HuH-7.5 (cell line): ENCODE data around the gene ABTB1.
"Not testable (repeated sequence)": the region's sequence is repeated elsewhere in the genome, so short reads cannot be mapped to it uniquely, and the experiment has no call there.

Experiments
- DNase-seq: peaks from one replicate; pipeline ENCODE4 v3.0.0; 2011; ENCODE audit warnings: low spot score

The ABTB1 gene

DNA sequence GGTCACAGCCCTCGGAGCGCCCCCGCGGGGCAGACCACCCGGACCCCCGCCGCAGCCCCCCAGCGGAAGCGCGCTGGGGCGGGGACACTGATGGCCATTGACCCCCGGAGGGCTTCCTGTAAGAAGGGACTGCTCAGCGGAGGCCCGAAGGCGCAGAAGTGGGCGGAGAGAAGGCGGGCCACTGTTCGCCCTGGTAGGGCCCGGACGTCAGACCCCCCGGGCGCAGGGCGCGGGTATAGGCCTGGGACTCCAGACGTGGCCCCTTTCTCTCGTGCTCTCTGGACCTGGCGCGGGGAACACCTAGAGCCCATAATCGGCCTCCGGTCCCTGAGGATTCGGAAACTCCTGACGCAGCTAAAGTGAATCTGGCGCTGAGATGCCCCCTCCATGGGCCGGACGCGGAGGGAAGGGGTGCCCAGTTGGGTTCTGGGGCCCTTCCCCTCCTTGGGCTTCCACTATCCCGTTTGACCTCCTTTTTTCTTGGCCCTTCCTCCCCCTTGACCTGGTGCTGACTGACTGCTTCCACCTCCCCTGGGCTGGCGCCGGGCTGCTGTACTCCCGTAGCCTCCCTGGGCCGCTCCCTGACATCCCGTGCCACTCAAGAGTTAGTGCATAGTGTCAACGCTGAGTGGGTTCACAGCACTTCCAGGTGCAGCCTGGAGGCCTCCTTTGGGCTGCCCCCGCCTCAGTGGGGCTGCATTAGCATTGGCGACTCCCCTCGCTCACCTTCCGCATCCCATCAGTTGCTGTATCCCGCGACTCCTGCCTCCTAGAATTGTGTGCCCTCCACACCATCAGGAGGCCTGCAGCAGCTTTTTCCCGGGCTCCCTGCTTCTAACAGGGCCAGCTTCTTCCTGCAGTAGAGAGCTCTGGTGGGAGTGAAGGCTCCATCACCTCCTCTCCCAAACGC lies 694 bp downstream of the ABTB1 start:
- peak; percentile 74 for DNase-seq

DNA sequence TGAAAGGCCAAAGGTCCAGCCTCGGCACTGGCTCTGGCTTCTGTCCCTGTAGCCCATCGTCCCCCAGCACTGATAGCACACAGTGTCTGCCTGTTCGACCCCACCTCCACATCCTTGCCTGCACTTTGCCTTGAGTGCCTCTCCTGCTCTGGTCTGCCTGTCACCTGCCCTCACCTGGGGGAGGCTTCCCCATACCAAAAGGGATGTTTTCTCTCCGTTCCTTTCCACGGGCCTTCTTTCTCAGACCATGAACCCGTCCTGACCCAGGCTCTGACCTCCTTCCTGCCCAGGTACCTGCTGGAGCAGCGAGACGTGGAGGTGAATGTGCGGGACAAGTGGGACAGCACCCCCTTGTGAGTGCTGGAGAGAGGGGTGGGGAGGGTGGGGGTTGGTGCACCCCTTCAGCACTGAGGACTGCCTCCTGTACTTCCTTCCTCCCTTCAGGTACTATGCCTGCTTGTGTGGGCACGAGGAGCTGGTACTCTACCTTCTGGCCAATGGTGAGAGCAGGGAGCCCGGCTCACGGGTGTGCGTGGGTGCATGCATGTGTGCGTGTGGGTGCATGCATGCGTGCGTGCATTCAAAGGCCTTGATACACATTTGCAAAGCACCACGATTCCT lies 1.5 kb downstream of the ABTB1 start:
- DNase-seq: no peak

DNA sequence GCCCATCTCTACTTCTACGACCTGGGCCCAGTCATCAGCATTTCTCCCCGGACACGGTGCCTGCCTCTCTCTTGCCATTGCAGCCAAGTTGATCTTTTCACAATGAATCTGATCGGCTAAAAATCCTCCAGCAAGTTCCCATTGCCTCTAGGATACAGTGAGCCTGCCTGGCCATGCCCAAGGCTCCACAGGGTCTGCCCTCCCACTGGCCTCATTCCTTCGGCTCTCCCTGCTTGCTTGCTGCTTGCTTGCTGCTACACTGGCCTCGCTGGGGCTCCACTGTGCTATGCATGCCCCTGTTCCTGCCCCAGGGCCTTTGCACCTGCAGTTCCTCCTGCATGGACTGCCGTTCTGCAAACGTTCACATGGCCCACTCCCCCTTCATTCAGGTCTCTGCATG lies 2.0 kb downstream of the ABTB1 start:
- no peak for DNase-seq

DNA sequence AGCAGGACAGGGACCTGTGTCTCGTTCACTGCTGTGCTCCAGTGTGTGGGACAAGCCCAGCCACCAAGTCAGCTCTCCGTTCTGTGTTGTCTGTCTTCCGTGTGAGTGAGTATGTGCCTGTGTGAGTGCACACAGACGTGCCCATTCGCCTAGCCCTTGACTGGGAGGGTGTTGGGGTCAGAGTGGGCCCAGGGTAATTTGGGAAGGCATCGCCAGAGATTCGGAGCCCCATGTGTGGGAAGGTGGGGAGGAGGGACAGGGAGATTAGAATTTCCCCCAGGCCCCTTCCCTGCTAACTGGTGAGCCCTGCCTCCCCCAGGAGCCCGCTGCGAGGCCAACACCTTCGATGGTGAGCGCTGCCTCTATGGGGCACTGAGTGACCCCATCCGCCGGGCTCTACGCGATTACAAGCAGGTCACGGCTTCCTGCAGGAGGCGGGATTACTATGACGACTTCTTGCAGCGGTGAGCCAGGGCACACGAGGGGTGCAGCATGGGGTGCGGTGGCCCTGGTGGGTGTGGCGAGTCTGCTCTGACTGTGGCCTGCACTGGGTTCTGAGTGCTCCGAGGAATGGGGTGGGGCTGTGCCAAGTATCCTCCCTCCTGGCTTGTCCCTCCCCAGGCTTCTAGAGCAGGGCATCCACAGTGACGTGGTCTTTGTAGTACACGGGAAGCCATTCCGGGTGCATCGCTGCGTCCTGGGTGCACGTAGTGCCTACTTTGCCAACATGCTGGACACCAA lies 3.1 kb downstream of the ABTB1 start:
- DNase-seq: no peak

DNA sequence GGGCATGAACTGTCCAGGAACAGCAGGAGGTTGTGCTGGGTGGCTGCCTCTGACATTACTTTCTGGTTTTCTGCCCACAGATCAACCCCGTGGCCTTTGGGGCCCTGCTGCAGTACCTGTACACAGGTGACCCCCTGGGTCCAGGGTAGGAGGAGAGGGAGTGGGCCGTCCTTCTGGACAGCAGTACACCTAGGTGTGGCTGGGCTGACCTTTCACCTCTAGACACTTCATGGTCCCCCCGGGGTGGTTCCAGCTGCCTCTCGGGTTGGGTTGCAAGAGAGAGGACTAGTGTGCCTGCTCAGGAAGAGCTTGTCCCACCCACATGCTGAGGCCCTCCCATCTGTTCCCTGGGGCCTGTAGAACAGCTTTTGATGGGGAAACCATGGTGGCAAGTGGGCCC lies 3.7 kb downstream of the ABTB1 start:
- no peak for DNase-seq

DNA sequence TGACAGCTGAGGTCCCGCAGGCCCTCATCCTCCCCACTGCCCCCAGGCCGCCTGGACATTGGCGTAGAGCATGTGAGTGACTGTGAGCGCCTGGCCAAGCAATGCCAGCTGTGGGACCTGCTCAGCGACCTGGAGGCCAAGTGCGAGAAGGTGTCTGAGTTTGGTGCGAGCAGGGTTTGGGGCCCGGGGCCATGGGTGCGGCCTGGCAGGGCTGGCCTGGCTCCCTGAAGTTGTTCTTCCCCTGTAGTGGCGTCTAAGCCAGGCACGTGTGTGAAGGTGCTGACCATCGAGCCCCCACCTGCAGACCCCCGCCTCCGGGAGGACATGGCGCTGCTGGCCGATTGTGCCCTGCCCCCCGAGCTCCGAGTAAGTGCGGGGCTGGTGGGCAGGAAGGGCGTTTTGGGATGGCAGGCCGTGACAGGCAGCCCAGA lies 4.2 kb downstream of the ABTB1 start:
- no peak for DNase-seq

DNA sequence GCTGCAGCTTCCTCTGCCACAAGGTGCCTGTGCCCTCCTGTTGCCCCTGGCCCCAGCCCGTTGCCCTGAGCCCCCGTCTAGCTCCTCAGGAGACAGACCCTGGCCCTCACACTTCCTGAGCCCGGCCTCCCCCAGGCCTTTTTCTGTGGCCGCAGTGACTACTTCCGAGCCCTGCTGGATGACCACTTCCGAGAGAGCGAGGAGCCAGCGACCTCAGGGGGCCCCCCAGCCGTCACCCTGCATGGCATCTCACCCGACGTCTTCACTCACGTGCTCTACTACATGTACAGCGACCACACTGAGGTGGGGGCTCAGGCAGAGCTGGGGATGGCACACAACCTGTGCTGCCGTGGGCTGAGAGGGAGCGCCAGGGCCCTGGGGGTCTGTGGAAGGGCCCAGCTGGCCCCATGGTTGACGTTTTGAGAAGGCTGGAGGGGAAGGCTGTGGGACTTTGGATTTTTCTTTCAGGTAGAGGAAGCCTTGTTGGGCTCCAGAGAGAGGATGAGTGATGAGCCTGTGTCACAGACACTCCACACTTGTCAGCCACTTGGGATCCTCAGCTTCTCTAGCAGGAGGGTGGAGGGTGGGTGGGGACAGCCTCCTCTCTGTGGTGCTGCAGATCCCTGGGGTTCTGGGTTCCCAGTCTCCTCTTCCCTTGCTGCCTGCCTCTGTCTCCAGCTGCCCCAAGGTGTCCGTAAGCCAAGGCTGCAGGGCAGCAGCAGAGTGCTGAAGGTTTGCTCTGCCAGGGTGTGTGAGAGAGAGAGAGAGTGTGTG lies 5.0 kb downstream of the ABTB1 start:
- DNase-seq: no peak

DNA sequence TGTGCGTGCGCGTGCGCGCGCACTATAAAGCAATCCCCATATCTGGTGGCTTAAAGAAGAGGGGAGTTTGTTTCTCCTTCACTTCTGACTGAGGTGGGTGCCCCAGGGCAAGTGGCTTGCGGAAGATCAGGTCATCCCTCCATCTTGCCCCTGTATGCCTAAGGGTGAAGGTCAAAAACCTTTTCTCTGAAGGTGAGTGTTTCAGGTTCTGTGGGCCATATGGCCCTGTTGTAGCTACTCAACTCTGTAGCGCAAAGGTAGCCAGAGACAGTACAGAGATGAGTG lies 5.5 kb downstream of the ABTB1 start:
- no peak for DNase-seq

DNA sequence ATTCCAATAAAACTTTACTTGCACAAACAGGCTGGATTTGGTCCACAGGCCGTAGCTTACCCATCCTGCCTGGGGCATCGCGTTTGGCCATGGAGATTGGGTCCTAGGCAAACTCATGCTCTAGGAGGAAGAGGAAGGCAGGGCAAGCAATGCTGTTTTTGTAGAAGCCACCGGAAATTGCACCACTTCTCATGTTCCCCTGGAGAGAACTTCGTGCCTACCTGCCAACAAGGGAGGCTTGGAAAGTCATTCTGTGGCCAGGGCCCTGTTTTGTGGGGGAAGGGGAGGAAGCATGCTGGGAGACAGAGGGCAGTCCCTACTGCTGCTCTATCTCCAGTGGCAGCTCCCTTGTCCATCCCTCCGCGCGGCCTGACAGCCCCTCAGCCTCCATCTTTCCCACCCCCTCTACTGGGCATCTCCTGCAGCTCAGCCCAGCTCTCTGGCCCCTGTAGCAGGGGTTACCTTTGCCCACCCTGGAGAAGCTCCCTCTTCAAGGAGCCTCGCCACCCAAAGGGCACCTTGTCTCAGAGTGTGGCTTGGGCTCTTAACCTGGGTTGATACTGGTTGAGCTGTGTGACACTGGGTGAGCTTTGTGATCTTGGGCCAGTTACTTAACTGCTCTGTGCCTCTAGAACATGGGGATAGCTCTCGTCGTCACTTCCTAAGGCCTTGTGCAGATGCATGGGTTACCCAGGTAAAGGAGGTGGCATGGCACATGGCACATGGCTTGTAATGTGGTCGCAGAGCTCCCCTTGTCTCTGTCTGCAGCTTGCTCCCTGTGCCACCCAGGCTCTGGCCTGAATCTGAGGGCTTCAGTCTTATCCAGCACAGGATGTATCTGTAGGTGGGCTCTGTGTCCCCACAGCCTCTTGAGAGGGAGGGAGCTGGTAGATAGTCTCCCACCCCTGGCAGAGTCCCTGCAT lies 6.1 kb downstream of the ABTB1 start:
- DNase-seq: no peak

DNA sequence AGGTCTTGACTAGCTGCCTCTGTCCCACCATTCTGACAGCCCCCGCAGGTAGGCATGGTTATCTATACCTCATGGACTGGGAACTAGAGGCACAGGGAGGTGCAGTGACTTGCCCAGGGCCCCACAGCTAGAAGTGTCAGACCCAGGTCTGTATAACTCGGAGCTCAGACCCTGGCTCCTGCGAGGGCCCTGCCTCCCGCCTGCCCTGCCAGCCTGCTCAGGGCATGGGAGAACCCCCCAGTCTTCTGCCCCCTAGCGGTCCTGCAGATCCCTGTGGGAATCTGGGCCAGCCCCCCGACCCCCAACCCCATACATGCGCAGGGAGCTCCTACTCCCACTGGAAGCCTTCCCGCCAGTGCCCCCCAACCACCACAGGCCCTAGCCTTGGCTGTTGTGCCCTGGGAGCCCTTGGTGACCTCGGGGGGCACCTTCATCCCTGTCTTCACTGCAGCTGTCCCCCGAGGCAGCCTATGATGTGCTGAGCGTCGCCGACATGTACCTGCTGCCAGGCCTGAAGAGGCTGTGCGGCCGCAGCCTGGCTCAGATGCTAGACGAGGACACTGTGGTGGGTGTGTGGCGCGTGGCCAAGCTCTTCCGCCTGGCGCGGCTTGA lies 6.9 kb downstream of the ABTB1 start:
- no peak for DNase-seq

DNA sequence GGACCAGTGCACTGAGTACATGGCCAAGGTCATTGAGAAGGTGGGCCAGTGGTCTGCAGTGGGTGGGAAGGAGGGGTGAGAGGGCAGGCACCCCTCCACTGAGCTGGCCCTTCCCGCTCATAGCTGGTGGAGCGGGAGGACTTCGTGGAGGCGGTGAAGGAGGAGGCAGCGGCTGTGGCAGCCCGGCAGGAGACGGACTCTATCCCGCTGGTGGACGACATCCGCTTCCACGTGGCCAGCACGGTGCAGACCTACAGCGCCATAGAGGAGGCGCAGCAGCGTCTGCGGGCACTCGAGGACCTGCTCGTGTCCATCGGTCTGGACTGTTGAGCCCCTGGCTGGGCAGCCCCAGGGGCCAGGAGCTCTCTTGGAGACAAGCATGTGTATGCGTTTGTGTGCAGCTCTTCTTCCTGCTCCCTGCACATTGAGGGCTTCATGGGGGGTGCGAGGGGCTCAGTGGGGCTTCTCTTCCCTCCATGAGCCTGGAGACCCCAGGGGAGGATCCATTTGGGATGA lies 7.5 kb downstream of the ABTB1 start:
- no peak for DNase-seq

DNA sequence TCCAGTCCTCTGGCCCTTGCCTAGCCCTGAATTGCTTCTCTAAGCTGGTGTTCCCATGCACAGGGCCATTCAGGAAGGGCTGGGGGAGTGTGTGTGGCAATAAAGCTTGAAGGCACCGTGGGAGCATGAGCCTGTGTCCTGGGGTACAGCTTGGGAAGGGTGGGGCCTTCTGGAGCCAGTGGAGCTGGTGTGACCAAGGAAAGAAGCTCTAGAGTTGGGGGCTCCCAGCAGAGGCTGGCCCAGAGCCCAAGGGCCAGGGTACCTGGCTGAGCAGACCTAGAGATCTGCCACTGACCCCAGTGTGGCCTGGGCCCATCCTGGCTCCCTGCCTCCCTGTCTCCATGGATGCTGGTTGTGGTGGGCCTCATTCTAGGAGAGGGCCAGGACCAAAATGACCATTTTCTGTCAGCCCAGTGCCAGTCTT lies 8.1 kb downstream of the ABTB1 start:
- no peak for DNase-seq

DNA sequence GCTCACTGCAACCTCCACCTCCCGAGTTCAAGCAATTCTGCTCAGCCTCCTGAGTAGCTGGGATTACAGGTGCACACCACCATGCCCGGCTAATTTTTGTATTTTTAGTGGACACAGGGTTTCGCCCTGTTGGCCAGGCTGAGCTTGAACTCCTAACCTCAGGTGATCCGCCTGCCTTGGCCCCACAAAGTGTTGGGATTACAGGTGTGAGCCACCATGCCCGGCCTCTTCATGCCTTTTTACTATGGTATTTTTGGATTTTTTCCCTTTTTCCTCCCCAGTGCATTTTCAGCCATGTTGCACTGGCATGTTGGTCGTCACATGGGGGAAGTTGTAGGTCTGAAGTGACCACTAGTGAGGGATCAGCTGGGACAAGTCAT lies 9.4 kb downstream of the ABTB1 start:
- DNase-seq: not testable (repeated sequence)

DNA sequence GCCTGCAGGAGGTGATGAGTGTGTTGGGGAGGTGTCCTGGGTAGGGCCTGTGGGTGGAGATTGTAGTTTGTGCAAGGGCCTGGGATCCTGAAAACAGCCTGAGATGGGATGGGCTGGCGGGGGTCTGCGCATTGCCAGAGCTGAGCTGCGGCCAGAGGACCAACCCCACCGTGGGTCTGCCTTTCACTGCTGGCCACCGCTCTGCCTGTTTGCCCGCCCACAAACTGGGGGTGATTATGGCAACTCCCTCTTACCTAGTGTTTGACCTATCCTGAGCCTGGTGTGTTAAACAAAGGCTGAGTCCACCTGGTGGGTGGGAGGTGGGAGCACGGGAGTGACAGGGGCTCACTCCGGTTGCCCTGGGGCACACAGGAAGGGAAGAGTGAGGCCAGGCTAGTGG lies 9.8 kb downstream of the ABTB1 start:
- DNase-seq: no peak

DNA sequence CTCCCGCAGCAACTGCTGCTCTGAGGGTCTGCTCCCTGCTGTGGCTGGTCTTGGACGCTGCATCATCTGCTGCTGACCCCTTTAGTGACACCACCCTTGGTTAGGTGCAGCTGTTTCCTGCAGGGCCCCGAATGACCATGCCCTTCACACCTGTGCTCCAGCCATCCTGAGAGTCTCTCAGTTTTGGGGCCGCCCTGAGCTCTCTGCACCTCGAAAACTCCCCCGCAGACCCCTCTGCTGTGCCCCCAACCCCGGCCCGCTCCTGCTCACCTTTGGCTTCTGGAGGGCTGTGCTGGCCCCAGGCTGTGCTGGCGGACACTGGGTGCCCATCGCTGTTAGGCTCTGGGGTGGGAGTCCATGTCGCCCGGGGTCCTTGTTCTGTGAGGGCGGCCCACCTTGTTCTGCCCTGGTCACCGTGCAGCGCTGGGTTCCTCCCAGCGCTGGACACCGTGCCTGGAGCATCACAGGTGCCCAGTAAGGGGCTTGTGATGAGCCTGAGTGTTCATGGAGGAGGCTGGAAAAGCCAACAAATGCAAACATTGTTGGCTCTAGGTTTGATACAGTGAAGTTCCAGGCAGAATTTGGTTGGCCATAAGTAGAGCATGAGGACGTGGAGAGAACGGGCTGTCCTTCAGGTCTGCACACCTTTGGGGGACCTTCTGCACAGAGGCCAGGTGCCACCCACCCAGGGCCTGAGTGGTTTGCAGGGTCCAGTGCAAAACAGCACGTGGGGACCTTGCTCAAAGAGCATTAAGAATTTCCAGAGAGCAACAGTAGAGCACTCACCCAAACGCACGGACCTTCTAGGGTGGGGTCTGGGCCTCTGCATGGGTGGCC lies 12.3 kb downstream of the ABTB1 start:
- no peak for DNase-seq

DNA sequence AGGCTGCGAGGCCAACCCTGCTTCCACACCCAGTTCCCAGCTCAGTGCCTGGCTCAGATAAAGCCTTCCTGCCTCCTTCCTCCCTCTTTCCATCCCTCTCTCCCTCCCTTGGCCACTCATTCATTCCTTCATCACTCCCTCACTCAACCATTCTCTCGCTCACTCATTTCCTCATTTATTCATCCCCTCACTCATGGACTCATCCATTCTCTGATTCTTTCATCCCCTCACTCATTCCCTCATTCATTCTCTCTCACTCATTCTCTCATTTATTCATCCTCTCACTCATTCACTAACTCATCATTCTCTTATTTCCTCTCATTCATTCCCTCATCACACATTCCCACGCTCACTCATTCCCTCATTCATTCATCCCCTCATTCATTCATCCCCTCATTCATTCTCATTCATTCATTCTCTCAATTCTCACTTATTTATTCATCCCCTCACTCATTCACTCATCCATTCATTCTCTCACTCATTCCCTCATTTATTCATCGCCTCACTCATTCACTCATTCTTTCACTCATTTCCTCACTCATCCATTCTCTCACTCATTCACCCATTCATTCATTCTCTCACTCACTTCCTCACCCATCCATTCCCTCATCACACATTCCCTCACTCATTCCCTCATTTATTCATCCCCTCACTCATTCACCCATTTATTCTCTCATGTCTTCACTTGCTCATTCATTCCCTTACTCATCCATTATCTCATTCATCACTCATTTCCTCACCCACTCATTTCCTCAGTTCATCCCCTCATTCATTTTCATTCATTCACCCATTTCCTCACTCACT lies 13.2 kb downstream of the ABTB1 start:
- no peak for DNase-seq

DNA sequence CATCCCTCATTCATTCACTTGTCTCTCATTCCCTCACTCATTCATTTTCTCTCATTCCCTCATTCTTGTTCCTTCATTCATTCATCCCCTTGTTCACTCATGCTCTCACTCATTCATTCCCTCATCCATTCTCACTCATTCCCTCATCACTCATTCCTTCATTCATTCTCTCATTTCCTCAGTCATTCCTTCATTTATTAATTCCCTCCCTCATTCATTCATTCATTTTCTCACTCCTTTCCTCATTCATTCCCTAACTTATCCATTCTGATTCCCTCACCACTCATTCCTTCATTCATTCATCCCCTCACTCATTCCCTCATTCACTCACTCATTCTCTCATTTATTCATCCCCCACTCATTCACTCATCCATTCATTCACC lies 13.8 kb downstream of the ABTB1 start:
- DNase-seq: no peak

DNA sequence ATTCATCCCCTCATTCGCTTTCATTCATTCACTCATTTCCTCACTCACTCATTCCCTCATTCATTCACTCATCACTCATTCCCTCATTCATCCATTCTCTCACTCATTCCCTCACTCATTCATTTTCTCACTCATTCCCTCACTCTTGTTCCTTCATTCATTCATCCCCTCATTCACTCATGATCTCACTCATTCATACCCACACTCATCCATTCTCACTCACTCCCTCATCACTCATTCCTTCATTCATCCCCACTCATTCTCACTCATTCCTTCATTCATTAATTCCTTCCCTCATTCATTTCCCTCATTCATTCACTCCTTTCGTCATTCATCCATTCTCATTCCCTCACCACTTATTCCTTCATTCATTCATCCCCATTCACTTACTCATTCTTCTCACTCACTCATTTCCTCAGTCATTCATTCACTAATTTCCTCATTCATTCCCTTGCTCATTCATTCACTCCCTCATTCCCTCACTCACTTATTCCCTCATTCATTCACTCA lies 14.5 kb downstream of the ABTB1 start:
- DNase-seq: no peak

DNA sequence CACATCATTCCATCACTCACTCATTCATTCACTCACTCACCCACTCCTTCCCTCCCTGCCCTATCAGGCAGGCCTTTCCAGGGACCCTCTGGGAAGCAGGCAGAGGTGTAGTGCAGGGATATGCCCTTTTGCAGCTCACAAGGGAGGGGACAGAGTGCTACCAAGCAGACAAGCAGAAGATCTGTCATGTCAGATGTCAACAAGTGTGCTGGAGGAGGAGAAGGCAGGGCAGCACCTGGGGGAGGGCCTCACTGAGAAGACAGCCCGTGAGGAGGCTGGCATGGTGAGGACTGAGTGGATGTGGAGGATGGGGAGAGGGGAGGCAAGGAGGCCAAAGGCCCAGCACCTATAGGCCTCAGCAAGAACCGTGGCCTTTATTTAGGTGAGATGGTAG lies 15.3 kb downstream of the ABTB1 start:
- no peak for DNase-seq
